A673 (cell line): ENCODE data around the gene PPP3CB. TPM values are rescaled to one million over a fixed set of nuclear protein-coding genes. Genes with fewer than 3 reads are reported as not detected.
A peak's percentile ranks its signal among the peaks of the same experiment; 100 is the strongest.

ENCODE experiments used
- BruUV-seq: library from RNA; stranded (reverse); fragments of 400-500 nt; replicated peaks from 2 replicates; lab custom pipeline; 2021; lab: Mats Ljungman, UMichigan
- CTCF ChIA-PET: fragments of 300-600 bp; sonication (Branson Sonifier 250); formaldehyde crosslinking; loops from one replicate; lab custom pipeline; 2022; ENCODE audit warnings: antibody characterized with exemption; lab: Charles Lee
- POLR2A ChIA-PET: fragments of 300-600 bp; sonication (Branson Sonifier 250); formaldehyde crosslinking; loops from one replicate; lab custom pipeline; 2022; ENCODE audit warnings: antibody characterized with exemption; ENCODE audit not compliant: low non-redundant PET; lab: Charles Lee
- DNase-seq: peaks from one replicate; pipeline ENCODE4 v3.0.0-alpha.2; 2015; ENCODE audit warnings: low spot score
- H3K27ac ChIP-seq: fragments of 200-600 bp; sonication (generic); 2 replicates; pipeline ENCODE4 v1.5.1; 2016; ENCODE audit warnings: mixed run types, low read depth, mild to moderate bottlenecking, mixed read lengths, antibody characterized with exemption, low read length; ENCODE audit not compliant: poor library complexity, severe bottlenecking
- H3K27me3 ChIP-seq: fragments of 200-600 bp; sonication (generic); replicated peaks from 2 replicates; pipeline ENCODE4 v1.6.1; 2017; ENCODE audit warnings: mixed run types, low read depth, mild to moderate bottlenecking, mixed read lengths, antibody characterized with exemption, low read length; ENCODE audit not compliant: insufficient read depth, poor library complexity
- H3K36me3 ChIP-seq: fragments of 200-600 bp; sonication (generic); 2 replicates; pipeline ENCODE4 v1.6.1; 2016; ENCODE audit warnings: mixed run types, mild to moderate bottlenecking, mixed read lengths, antibody characterized with exemption, low read length; ENCODE audit not compliant: insufficient read depth, poor library complexity, severe bottlenecking
- H3K4me1 ChIP-seq: fragments of 200-600 bp; sonication (generic); 2 replicates; pipeline ENCODE4 v1.6.1; 2017; ENCODE audit warnings: mixed run types, mild to moderate bottlenecking, mixed read lengths, antibody characterized with exemption, low read length; ENCODE audit not compliant: insufficient read depth, poor library complexity, severe bottlenecking
- H3K4me3 ChIP-seq: fragments of 200-600 bp; sonication (generic); 2 replicates; pipeline ENCODE4 v1.5.1; 2016; ENCODE audit warnings: low read depth, mixed run types, mild to moderate bottlenecking, mixed read lengths, low read length; ENCODE audit not compliant: poor library complexity, severe bottlenecking
- H3K9me3 ChIP-seq: fragments of 200-600 bp; sonication (generic); 2 replicates; pipeline ENCODE4 v1.6.1; 2016; ENCODE audit warnings: mixed run types, low read depth, mild to moderate bottlenecking, mixed read lengths, antibody characterized with exemption, low read length; ENCODE audit not compliant: poor library complexity, severe bottlenecking
- EZH2 ChIP-seq: fragments of 200-600 bp; sonication (generic); IDR thresholded peaks from 2 replicates; pipeline ENCODE4 v1.6.1; 2017; ENCODE audit warnings: borderline replicate concordance, low read depth, mild to moderate bottlenecking, mixed read lengths, antibody characterized with exemption, low read length; ENCODE audit not compliant: poor library complexity, severe bottlenecking
- intact Hi-C: fragments of 100-400 bp; cut with micrococcal nuclease; formaldehyde crosslinking; loops from one replicate; pipeline ENCODE4 v1.10.0; 2022; ENCODE audit not compliant: unreplicated experiment
- total RNA-seq: library from RNA; stranded (reverse); gene quantifications from 2 replicates; pipeline ENCODE4 v1.2.3, GENCODE V29; 2021
- TF ChIP-seq, protein P1 (sequence below): fragments of 300-800, 200-600 bp; sonication (generic); conservative IDR thresholded peaks from 2 replicates; pipeline ENCODE4 v1.5.1; 2017; ENCODE audit warnings: low read depth, mild to moderate bottlenecking, antibody characterized with exemption, low read length, moderate library complexity, mixed read lengths

The PPP3CB gene
- total RNA-seq, 1 experiment from 2014 or later, result 60.2 TPM

DNA sequence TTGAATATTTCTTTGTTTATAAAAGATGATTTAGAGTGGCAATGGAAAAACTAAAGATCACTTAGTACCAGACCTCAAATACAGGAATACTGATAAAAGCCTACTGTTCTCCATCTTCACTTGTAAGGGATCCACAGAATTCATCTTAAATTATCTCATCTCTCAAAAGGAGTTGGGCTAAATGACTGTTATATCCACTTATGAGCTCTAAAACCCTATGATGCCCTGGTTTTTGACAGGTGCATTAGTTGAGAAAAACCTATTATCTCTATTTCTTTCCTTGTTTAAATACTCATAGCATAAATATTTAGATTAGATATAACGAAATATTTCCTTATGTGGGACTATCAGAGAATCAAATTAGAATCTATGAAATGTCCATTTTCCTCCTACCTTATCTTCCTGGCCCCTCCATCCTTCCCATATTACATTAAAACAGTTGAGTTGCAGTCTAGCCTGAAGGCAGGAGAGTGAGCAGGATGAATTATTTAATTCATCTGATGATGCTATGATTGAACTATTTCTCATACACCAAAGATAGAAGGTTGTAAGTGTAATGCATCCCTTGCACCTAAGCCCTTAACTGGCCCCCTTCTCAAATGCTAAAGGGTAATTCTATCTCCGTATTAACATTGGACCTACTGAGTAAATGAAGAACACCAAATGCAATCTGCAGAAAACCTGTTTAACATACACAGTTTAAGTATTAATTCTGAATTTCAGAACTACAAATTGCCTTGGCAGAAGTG, 29.7 kb downstream of the PPP3CB start:
- CTCF ChIA-PET, result no interaction called here
- DNase-seq, result no peak
- BruUV-seq, result no TSS peak
- Histone ChIP-seq H3K9me3 (no peaks in the 10 kb centered on the region), H3K4me1 (no peaks in the 10 kb centered on the region), H3K4me3 (no peak overlapping the region), H3K27ac (no peak overlapping the region), H3K27me3 (no peaks in the 10 kb centered on the region), H3K36me3 (peaks cover 52% of the 10 kb centered on the region)
- no peak for TF ChIP-seq EZH2
- TF ChIP-seq, protein P1, sequence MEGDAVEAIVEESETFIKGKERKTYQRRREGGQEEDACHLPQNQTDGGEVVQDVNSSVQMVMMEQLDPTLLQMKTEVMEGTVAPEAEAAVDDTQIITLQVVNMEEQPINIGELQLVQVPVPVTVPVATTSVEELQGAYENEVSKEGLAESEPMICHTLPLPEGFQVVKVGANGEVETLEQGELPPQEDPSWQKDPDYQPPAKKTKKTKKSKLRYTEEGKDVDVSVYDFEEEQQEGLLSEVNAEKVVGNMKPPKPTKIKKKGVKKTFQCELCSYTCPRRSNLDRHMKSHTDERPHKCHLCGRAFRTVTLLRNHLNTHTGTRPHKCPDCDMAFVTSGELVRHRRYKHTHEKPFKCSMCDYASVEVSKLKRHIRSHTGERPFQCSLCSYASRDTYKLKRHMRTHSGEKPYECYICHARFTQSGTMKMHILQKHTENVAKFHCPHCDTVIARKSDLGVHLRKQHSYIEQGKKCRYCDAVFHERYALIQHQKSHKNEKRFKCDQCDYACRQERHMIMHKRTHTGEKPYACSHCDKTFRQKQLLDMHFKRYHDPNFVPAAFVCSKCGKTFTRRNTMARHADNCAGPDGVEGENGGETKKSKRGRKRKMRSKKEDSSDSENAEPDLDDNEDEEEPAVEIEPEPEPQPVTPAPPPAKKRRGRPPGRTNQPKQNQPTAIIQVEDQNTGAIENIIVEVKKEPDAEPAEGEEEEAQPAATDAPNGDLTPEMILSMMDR, result no peak
- POLR2A ChIA-PET, result no interaction called here
- intact Hi-C loops, result no loop called here

DNA sequence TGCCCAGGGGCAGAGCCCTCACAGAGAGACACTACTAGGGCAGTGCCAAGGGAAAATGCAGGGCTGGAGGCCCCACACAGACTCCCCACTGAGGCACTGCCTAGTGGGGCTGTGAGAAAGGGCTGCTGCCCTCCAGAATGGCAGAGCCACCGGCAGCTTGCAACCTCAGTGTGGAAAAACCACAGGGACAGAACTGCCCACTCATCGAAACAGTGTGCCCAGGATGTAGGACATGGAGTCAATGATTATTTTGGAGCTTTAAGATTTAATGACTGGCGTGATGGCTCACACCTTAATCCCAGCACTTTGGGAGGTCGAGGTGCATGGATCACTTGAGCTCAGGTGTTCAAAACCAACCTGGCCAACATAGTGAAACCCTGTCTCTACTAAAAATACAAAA, 34.9 kb downstream of the PPP3CB start:
- no peak overlapping the region for H3K4me3 ChIP-seq
- DNase-seq, result no peak
- H3K9me3 ChIP-seq, result no peaks in the 10 kb centered on the region
- no TSS peak for BruUV-seq
- no peak overlapping the region for H3K27ac ChIP-seq
- ChIA-PET POLR2A (no interaction called here), CTCF (no interaction called here)
- H3K27me3 ChIP-seq, result no peaks in the 10 kb centered on the region
- TF ChIP-seq, protein P1, result no peak
- no peak for TF ChIP-seq EZH2
- no peaks in the 10 kb centered on the region for H3K4me1 ChIP-seq
- intact Hi-C loops, result no loop called here
- H3K36me3 ChIP-seq, result peaks cover 3% of the 10 kb centered on the region

DNA sequence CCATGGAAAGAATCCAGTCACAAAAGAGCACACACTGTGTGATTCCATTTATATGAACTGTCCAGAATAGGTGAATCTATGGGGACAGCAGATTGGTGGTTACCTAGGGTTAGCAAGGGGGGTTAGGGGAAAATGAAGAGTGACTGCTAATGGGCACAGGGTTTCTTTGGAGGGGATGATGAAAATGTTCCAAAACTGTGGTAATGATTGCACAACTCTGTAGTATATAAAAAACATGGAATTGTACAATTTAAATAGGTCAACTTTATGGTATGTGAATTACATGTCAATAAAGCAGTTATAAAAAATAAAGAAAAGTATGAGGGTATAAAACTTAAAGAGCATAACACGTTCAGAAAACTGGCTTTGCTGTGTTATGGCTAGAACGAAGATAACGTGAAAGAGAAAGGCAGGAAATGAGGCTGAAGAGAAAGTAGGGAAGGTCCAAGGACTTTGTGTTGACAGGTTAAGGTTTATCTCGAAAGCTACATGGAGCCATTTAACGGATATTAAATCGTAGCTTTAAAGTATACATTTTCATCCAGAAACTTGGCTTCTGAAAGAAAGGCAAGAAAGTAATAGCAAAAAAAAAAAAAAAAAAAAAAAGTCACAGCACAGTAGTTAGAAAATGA, 36.0 kb downstream of the PPP3CB start:
- TF ChIP-seq, protein P1, result no peak
- no peak for TF ChIP-seq EZH2
- no peak overlapping the region for H3K27ac ChIP-seq
- H3K9me3 ChIP-seq, result no peaks in the 10 kb centered on the region
- H3K27me3 ChIP-seq, result no peaks in the 10 kb centered on the region
- no peak for DNase-seq
- H3K4me3 ChIP-seq, result no peak overlapping the region
- no peaks in the 10 kb centered on the region for H3K36me3 ChIP-seq
- no peaks in the 10 kb centered on the region for H3K4me1 ChIP-seq
- intact Hi-C loops, result no loop called here
- BruUV-seq, result TSS peak; percentile 13
- POLR2A ChIA-PET, result no interaction called here
- CTCF ChIA-PET, result no interaction called here
